ENCODE data around the gene DPPA3. TPM values are rescaled to one million over a fixed set of nuclear protein-coding genes. Genes with fewer than 3 reads are reported as not detected.
"Not testable (repeated sequence)": the region's sequence is repeated elsewhere in the genome, so short reads cannot be mapped to it uniquely, and the experiment has no call there.

Gene DPPA3
- not detected for total RNA-seq

GRCh38 chr12:7711133-7711532 is at the start of gene DPPA3:
Gene DPPA3 (plus strand): TSS chr12:7711433. CDS start chr12:7711571, 138 bp downstream.
- no peaks in the 10 kb centered on the region for H3K36me3 ChIP-seq
- H3K9me3 ChIP-seq, result no peaks in the 10 kb centered on the region
- H3K4me1 ChIP-seq, result no peaks in the 10 kb centered on the region
- H3K27ac ChIP-seq, result no peak within 1 kb of the TSS
- TF ChIP-seq POLR2A (IDR thresholded peaks at IDR 0.05) (no peak), CTCF (IDR thresholded peaks at IDR 0.05) (no peak)
- 85 to 86% methylated on average over 7 of the region's 7 CpGs for WGBS, 2 donors
- no peak within 1 kb of the TSS for H3K4me3 ChIP-seq (replicated peaks in 1 of 3)
- intact Hi-C loops (cut with DNase I), result no loop called here
- H3K27me3 ChIP-seq, result no peaks in the 10 kb centered on the region
- DNase-seq, result no peak

GRCh38 chr12:7661741-7662140 is 49.5 kb upstream of the DPPA3 start:
- 64 to 77% methylated on average over 5 of the region's 5 CpGs for WGBS, 2 donors
- H3K27me3 ChIP-seq, result no peaks in the 10 kb centered on the region
- H3K9me3 ChIP-seq, result no peaks in the 10 kb centered on the region
- H3K27ac ChIP-seq, result no peak overlapping the region
- no peak overlapping the region for H3K4me3 ChIP-seq (replicated peaks in 1 of 3)
- no peaks in the 10 kb centered on the region for H3K36me3 ChIP-seq
- H3K4me1 ChIP-seq, result no peaks in the 10 kb centered on the region
- DNase-seq, result no peak
- TF ChIP-seq POLR2A (IDR thresholded peaks at IDR 0.05) (no peak), CTCF (IDR thresholded peaks at IDR 0.05) (no peak)
- intact Hi-C loops (cut with DNase I), result no loop called here

- Histone ChIP-seq H3K27ac (no peak overlapping the region), H3K27me3 (no peaks in the 10 kb centered on the region), H3K36me3 (no peaks in the 10 kb centered on the region), H3K4me1 (no peaks in the 10 kb centered on the region), H3K9me3 (no peaks in the 10 kb centered on the region), H3K4me3 (replicated peaks in 1 of 3) (no peak overlapping the region)
- no peak for DNase-seq
- 83 to 87% methylated on average over 5 of the region's 5 CpGs for WGBS, 2 donors
- TF ChIP-seq CTCF (IDR thresholded peaks at IDR 0.05) (no peak), POLR2A (IDR thresholded peaks at IDR 0.05) (no peak)
- intact Hi-C loops (cut with DNase I), result no loop called here
Observed at GRCh38 chr12:7666595-7666994, 44.6 kb upstream of the DPPA3 start.

- intact Hi-C loops (cut with DNase I), result no loop called here
- 82 to 88% methylated on average over 4 of the region's 4 CpGs for WGBS, 2 donors
- DNase-seq, result no peak
- H3K4me3 ChIP-seq (replicated peaks in 1 of 3), result no peak overlapping the region
- no peaks in the 10 kb centered on the region for H3K9me3 ChIP-seq
- TF ChIP-seq CTCF (IDR thresholded peaks at IDR 0.05) (no peak), POLR2A (IDR thresholded peaks at IDR 0.05) (no peak)
- H3K4me1 ChIP-seq, result no peaks in the 10 kb centered on the region
- H3K27ac ChIP-seq, result no peak overlapping the region
- no peaks in the 10 kb centered on the region for H3K27me3 ChIP-seq
- H3K36me3 ChIP-seq, result no peaks in the 10 kb centered on the region
Observed at GRCh38 chr12:7667125-7667524, 44.1 kb upstream of the DPPA3 start.

GRCh38 chr12:7668171-7668570 is 43.1 kb upstream of the DPPA3 start:
- H3K9me3 ChIP-seq, result no peaks in the 10 kb centered on the region
- no peak overlapping the region for H3K4me3 ChIP-seq (replicated peaks in 1 of 3)
- H3K27me3 ChIP-seq, result no peaks in the 10 kb centered on the region
- DNase-seq, result no peak
- H3K4me1 ChIP-seq, result no peaks in the 10 kb centered on the region
- H3K27ac ChIP-seq, result no peak overlapping the region
- intact Hi-C loops (cut with DNase I), result no loop called here
- 82 to 86% methylated on average over 5 of the region's 5 CpGs for WGBS, 2 donors
- no peaks in the 10 kb centered on the region for H3K36me3 ChIP-seq
- TF ChIP-seq CTCF (IDR thresholded peaks at IDR 0.05), result no peak
- no peak for TF ChIP-seq POLR2A (IDR thresholded peaks at IDR 0.05)

GRCh38 chr12:7675455-7675854 is 35.8 kb upstream of the DPPA3 start:
- H3K27ac ChIP-seq; H3K27me3 ChIP-seq; DNase-seq; H3K4me3 ChIP-seq (replicated peaks in 1 of 3); H3K36me3 ChIP-seq; intact Hi-C loops (cut with DNase I); H3K9me3 ChIP-seq; H3K4me1 ChIP-seq: not testable (repeated sequence)
- WGBS, 2 donors, result 84% methylated on average over 6 of the region's 6 CpGs

All from thyroid gland (tissue), 4 donors.